ENCODE results near the gene DPEP3.
"Not testable (repeated sequence)": the region's sequence is repeated elsewhere in the genome, so short reads cannot be mapped to it uniquely, and the experiment has no call there.

Gene DPEP3

GRCh38 chr16:67993207-67994039, 13.1 kb upstream of the DPEP3 start:
- no peak for FAIRE-seq

- FAIRE-seq, result no peak
Measured at GRCh38 chr16:67992661-67993206, 12.4 kb upstream of the DPEP3 start.

GRCh38 chr16:67990018-67990386, 9.7 kb upstream of the DPEP3 start:
- FAIRE-seq, result no peak

- FAIRE-seq, result no peak
Measured at GRCh38 chr16:67989322-67990017, 9.2 kb upstream of the DPEP3 start.

GRCh38 chr16:67988675-67989074, 8.4 kb upstream of the DPEP3 start:
- FAIRE-seq, result no peak

- FAIRE-seq, result no peak
Measured at GRCh38 chr16:67987460-67988160, 7.3 kb upstream of the DPEP3 start.

- FAIRE-seq, result no peak
Measured at GRCh38 chr16:67986949-67987348, 6.7 kb upstream of the DPEP3 start.

- FAIRE-seq, result no peak
Measured at GRCh38 chr16:67982011-67982696, 1.9 kb upstream of the DPEP3 start.

GRCh38 chr16:67977469-67978227, 2.7 kb downstream of the DPEP3 start:
- FAIRE-seq, result no peak

- no peak for FAIRE-seq
Measured at GRCh38 chr16:67977005-67977404, 3.3 kb downstream of the DPEP3 start.

- no peak for FAIRE-seq
Measured at GRCh38 chr16:67976205-67976604, 4.1 kb downstream of the DPEP3 start.

- no peak for FAIRE-seq
Measured at GRCh38 chr16:67975321-67976105, 4.8 kb downstream of the DPEP3 start.

- FAIRE-seq, result not testable (repeated sequence)
Measured at GRCh38 chr16:67972285-67972684, 8.0 kb downstream of the DPEP3 start.

- FAIRE-seq, result no peak
Measured at GRCh38 chr16:67971111-67971510, 9.2 kb downstream of the DPEP3 start.

- FAIRE-seq, result no peak
Measured at GRCh38 chr16:67969254-67970039, 10.9 kb downstream of the DPEP3 start.

- no peak for FAIRE-seq
Measured at GRCh38 chr16:67968400-67969253, 11.7 kb downstream of the DPEP3 start, which contains the start of gene SLC12A4. Gene SLC12A4 (minus strand): TSS chr16:67968637. CDS start chr16:67968553, 84 bp downstream.

GRCh38 chr16:67967958-67968399, 12.3 kb downstream of the DPEP3 start:
- FAIRE-seq, result no peak

GRCh38 chr16:67967183-67967957, 12.9 kb downstream of the DPEP3 start:
- no peak for FAIRE-seq

Measured in A204.1 (cell line).